IMR-90 (cell line): ENCODE measurements around the gene RPP21. TPM values are rescaled to one million over a fixed set of nuclear protein-coding genes. Genes with fewer than 3 reads are reported as not detected.

Source experiments
- ATAC-seq: fragments of 200-7000 bp; cut with Tn5 transposase; 2 replicates; pipeline ENCODE4 v1.9.1; 2020; ENCODE audit warnings: low read depth, mild to moderate bottlenecking, moderate library complexity
- BruUV-seq: library from RNA; stranded (reverse); fragments of 400-500 nt; replicated peaks from 2 replicates; lab custom pipeline; 2021; lab: Mats Ljungman, UMichigan
- CTCF ChIA-PET: fragments of 300-600 bp; formaldehyde crosslinking; extraction: SDS; loops from one replicate; lab custom pipeline; 2021; ENCODE audit warnings: antibody characterized with exemption; lab: Yijun Ruan, JAX
- POLR2A ChIA-PET: fragments of 300-600 bp; sonication (Branson Sonifier 250); formaldehyde crosslinking; loops from one replicate; lab custom pipeline; 2022; ENCODE audit warnings: antibody characterized with exemption; ENCODE audit not compliant: unreplicated experiment; lab: Charles Lee
- DNase-seq: peaks from one replicate; pipeline ENCODE4 v3.0.0; 2013
- H2AFZ ChIP-seq: replicated peaks from 2 replicates; pipeline ENCODE3; 2013; ENCODE audit warnings: low read length, mild to moderate bottlenecking; ENCODE audit not compliant: poor library complexity
- H2AK5ac ChIP-seq: 2 replicates; pipeline ENCODE4 v1.6.1; 2013; ENCODE audit warnings: low read depth, low read length, inconsistent platforms
- H2AK9ac ChIP-seq: replicated peaks from 2 replicates; pipeline ENCODE3; 2013; ENCODE audit warnings: mild to moderate bottlenecking, low read depth, low read length, moderate library complexity; ENCODE audit not compliant: poor library complexity
- H2BK120ac ChIP-seq: 2 replicates; pipeline ENCODE4 v1.6.1; 2013; ENCODE audit warnings: low read depth, low read length, inconsistent platforms
- H2BK15ac ChIP-seq: 3 replicates; pipeline ENCODE4 v1.6.1; 2013; ENCODE audit warnings: low read depth, low read length, inconsistent platforms
- H2BK20ac ChIP-seq: 2 replicates; pipeline ENCODE4 v1.6.1; 2013; ENCODE audit warnings: low read depth, mild to moderate bottlenecking, inconsistent platforms, low read length, moderate library complexity
- H2BK5ac ChIP-seq: 2 replicates; pipeline ENCODE4 v1.6.1; 2013; ENCODE audit warnings: mild to moderate bottlenecking, low read depth, low read length, inconsistent platforms; ENCODE audit not compliant: poor library complexity, severe bottlenecking
- H3K14ac ChIP-seq: replicated peaks from 2 replicates; pipeline ENCODE4 v1.6.1; 2013; ENCODE audit warnings: low read depth, low read length, inconsistent platforms
- H3K18ac ChIP-seq: 2 replicates; pipeline ENCODE4 v1.6.1; 2013; ENCODE audit warnings: low read depth, low read length, control low read depth
- H3K23ac ChIP-seq: 2 replicates; pipeline ENCODE4 v1.6.1; 2013; ENCODE audit warnings: low read depth, low read length, inconsistent platforms
- H3K27ac ChIP-seq: 2 replicates; pipeline ENCODE4 v1.5.1; 2013; ENCODE audit warnings: mild to moderate bottlenecking, control low read depth, low read length; ENCODE audit not compliant: insufficient read depth
- H3K27me3 ChIP-seq: 2 replicates; pipeline ENCODE4 v1.6.1; 2013; ENCODE audit warnings: low read length; ENCODE audit not compliant: control insufficient read depth, insufficient read depth
- H3K36me3 ChIP-seq: 2 replicates; pipeline ENCODE4 v1.6.1; 2013; ENCODE audit warnings: low read length, mixed read lengths; ENCODE audit not compliant: control insufficient read depth, insufficient read depth
- H3K4ac ChIP-seq: 2 replicates; pipeline ENCODE4 v1.6.1; 2013; ENCODE audit warnings: low read depth, low read length, inconsistent platforms
- H3K4me1 ChIP-seq: 2 replicates; pipeline ENCODE4 v1.6.1; 2013; ENCODE audit warnings: low read length, mixed read lengths; ENCODE audit not compliant: control insufficient read depth, insufficient read depth
- H3K4me2 ChIP-seq: 2 replicates; pipeline ENCODE4 v1.6.1; 2013; ENCODE audit warnings: low read depth, mild to moderate bottlenecking, control low read depth, low read length, moderate library complexity
- H3K4me3 ChIP-seq: 2 replicates; pipeline ENCODE4 v1.5.1; 2013; ENCODE audit warnings: low read depth, mild to moderate bottlenecking, control low read depth, low read length, moderate library complexity; ENCODE audit not compliant: insufficient read depth
- H3K56ac ChIP-seq: 2 replicates; pipeline ENCODE4 v1.6.1; 2013; ENCODE audit warnings: low read length, inconsistent platforms; ENCODE audit not compliant: insufficient read depth; ENCODE audit errors: extremely low read depth
- H3K79me1 ChIP-seq, 2 experiments: 2 replicates each; pipeline ENCODE4 v1.6.1; 2013; ENCODE audit warnings: low read length in 2 of 2, inconsistent platforms in 1 of 2, low read depth in 1 of 2
- H3K9ac ChIP-seq: 2 replicates; pipeline ENCODE4 v1.6.1; 2013; ENCODE audit warnings: low read depth, low read length, control low read depth
- H3K9me1 ChIP-seq: 2 replicates; pipeline ENCODE4 v1.6.1; 2013; ENCODE audit warnings: low read length, inconsistent platforms; ENCODE audit not compliant: insufficient read depth
- H3K9me3 ChIP-seq: 2 replicates; pipeline ENCODE4 v1.6.1; 2013; ENCODE audit warnings: low read length; ENCODE audit not compliant: control insufficient read depth, insufficient read depth
- H4K20me1 ChIP-seq: 2 replicates; pipeline ENCODE4 v1.6.1; 2013; ENCODE audit warnings: low read length, inconsistent platforms; ENCODE audit not compliant: insufficient read depth
- H4K5ac ChIP-seq: 2 replicates; pipeline ENCODE4 v1.6.1; 2013; ENCODE audit warnings: mild to moderate bottlenecking, low read depth, low read length, control low read depth
- H4K8ac ChIP-seq, 2 experiments: 2 replicates each; pipeline ENCODE4 v1.6.1; 2013; ENCODE audit warnings: low read depth in 2 of 2, low read length in 2 of 2, control low read depth in 1 of 2, inconsistent platforms in 1 of 2
- H4K91ac ChIP-seq: 2 replicates; pipeline ENCODE4 v1.6.1; 2013; ENCODE audit warnings: low read depth, low read length, inconsistent platforms; ENCODE audit not compliant: insufficient read depth
- CEBPB ChIP-seq: IDR thresholded peaks from 2 replicates; pipeline ENCODE4 v1.6.1; 2012; ENCODE audit warnings: low read depth, low read length, improper control_type of control experiment
- POLR2A ChIP-seq: IDR thresholded peaks from 2 replicates; pipeline ENCODE4 v1.6.1; 2012; ENCODE audit warnings: mild to moderate bottlenecking, low read depth, low read length
- RCOR1 ChIP-seq: IDR thresholded peaks from 2 replicates; pipeline ENCODE4 v1.6.1; 2012; ENCODE audit warnings: mild to moderate bottlenecking, low read length, improper control_type of control experiment; ENCODE audit not compliant: insufficient replicate concordance
- WGBS, 2 experiments: methylation state at CpG; one replicate each; pipeline versions ENCODE4 v1.1.5 to v1.1.7; 2013; ENCODE audit warnings: missing lambda C conversion rate in 2 of 2; ENCODE audit not compliant: insufficient read length in 1 of 2; ENCODE audit errors: extremely low coverage in 2 of 2; 5-methylcytosine and 5-hydroxymethylcytosine counted together
- dilution Hi-C: fragments of 300-500 bp; cut with HindIII; formaldehyde crosslinking; loops from one replicate; pipeline ENCODE4 v1.14.3; 2018; ENCODE audit warnings: low sequenced_read_pairs; ENCODE audit not compliant: unreplicated experiment
- in situ Hi-C: fragments of 300-500 bp; cut with MboI; formaldehyde crosslinking; loops from 3 replicates; pipeline ENCODE4 v1.14.3; 2019; ENCODE audit warnings: low sequenced_read_pairs, inconsistent platforms, mixed read lengths
- intact Hi-C: fragments of 100-400 bp; cut with micrococcal nuclease; formaldehyde crosslinking; loops from 2 replicates; pipeline ENCODE4 v1.10.0; 2022
- polyA plus RNA-seq, 3 experiments: library from polyadenylated mRNA; depleted of rRNA; stranded (reverse); fragments of >200 nt; gene quantifications; 2 replicates each; pipeline ENCODE4 v1.2.3, GENCODE V29; 2012; ENCODE audit warnings: low replicate concordance in 1 of 3
- total RNA-seq: library from RNA; depleted of rRNA; stranded (reverse); fragments of >200 nt; gene quantifications from 2 replicates; pipeline ENCODE4 v1.2.3, GENCODE V29; 2012

RPP21 gene
- total and polyA plus RNA-seq, 2 of the 4 experiments (the other 2 are of a cell fraction): 28.9 to 79.1 TPM

- no peak overlapping the region for H4K8ac ChIP-seq
- H3K36me3 ChIP-seq: peaks cover 25% of the 10 kb centered on the region
- H3K27ac ChIP-seq: no peak overlapping the region
- no peak overlapping the region for H3K4me3 ChIP-seq
- H3K9me1 ChIP-seq: peaks cover 7% of the 10 kb centered on the region
- H3K79me1 ChIP-seq: peaks cover 2 to 3% of the 10 kb centered on the region in 2 experiments; a peak in 2 of 4 replicates
- no peaks in the 10 kb centered on the region for H3K27me3 ChIP-seq
- H3K14ac ChIP-seq: no peak overlapping the region
- ATAC-seq: no peak
- no peaks in the 10 kb centered on the region for H4K20me1 ChIP-seq
- no peak overlapping the region for H4K5ac ChIP-seq
- no peak overlapping the region for H2BK5ac ChIP-seq
- ChIA-PET POLR2A (no interaction called here), CTCF (interaction anchor here (1.1 kb wide), 1 partner anchor 122 kb away, joined by 3 read pairs; no protein-coding TSS in a partner anchor)
- no peaks in the 10 kb centered on the region for H3K4me1 ChIP-seq
- peak; percentile 54 for DNase-seq
- no peak overlapping the region for H2AK5ac ChIP-seq
- no peak overlapping the region for H4K91ac ChIP-seq
- no peak overlapping the region for H2AK9ac ChIP-seq
- no peak overlapping the region for H3K56ac ChIP-seq
- WGBS, 2 experiments: 100% methylated on average over 1 of the region's 6 CpGs; no CpG with 5 or more reads in 1 of the 2 experiments
- TF ChIP-seq POLR2A: no peak
- TF ChIP-seq RCOR1: no peak
- no peak for TF ChIP-seq CEBPB
- H2BK15ac ChIP-seq: no peak overlapping the region
- no peak overlapping the region for H2BK120ac ChIP-seq
- no peak overlapping the region for H2BK20ac ChIP-seq
- H2AFZ ChIP-seq: no peak overlapping the region
- H3K4me2 ChIP-seq: no peak overlapping the region
- intact Hi-C loops: no loop called here
- BruUV-seq: no TSS peak
- H3K18ac ChIP-seq: no peak overlapping the region
- in situ Hi-C loops: no loop called here
- no peak overlapping the region for H3K9ac ChIP-seq
- H3K9me3 ChIP-seq: no peaks in the 10 kb centered on the region
- H3K4ac ChIP-seq: no peak overlapping the region
- no peak overlapping the region for H3K23ac ChIP-seq
- dilution Hi-C loops: no loop called here
These were observed 4.3 kb upstream of the RPP21 start for GRCh38 chr6:30340589-30341054.
